GM12873 (cell line): Measurements from ENCODE around the gene ZSWIM7.

Source experiments
- TF ChIP-seq, protein P1 (sequence below): IDR thresholded peaks from 2 replicates; pipeline ENCODE4 v1.5.1; 2012; ENCODE audit warnings: low read depth, mild to moderate bottlenecking, moderate library complexity, low read length, control low read depth; ENCODE audit not compliant: insufficient read depth; ENCODE audit errors: missing control alignments

Gene ZSWIM7

DNA sequence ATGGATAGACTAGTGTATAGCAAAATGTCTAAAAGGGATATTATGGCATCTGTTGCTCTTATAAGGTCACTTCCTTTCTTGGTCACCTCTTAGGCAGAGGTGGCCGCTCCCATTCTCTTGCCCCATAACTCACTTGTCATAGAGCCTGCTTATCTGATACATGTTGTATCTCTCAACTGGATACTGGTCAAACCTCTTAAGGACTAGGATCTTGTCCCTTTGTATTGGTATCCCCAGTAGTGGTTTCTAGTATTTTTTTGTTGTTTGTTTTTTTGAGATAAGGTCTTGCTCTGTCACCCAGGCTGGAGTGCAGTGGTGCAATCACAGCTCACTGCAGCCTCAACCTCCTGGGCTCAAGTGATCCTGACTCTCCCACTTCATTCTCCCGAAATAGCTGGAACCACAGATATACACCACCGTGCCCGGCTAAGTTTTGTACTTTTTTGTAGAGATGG is 27.0 kb downstream of the ZSWIM7 start:
- TF ChIP-seq, protein P1, sequence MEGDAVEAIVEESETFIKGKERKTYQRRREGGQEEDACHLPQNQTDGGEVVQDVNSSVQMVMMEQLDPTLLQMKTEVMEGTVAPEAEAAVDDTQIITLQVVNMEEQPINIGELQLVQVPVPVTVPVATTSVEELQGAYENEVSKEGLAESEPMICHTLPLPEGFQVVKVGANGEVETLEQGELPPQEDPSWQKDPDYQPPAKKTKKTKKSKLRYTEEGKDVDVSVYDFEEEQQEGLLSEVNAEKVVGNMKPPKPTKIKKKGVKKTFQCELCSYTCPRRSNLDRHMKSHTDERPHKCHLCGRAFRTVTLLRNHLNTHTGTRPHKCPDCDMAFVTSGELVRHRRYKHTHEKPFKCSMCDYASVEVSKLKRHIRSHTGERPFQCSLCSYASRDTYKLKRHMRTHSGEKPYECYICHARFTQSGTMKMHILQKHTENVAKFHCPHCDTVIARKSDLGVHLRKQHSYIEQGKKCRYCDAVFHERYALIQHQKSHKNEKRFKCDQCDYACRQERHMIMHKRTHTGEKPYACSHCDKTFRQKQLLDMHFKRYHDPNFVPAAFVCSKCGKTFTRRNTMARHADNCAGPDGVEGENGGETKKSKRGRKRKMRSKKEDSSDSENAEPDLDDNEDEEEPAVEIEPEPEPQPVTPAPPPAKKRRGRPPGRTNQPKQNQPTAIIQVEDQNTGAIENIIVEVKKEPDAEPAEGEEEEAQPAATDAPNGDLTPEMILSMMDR, result no peak

DNA sequence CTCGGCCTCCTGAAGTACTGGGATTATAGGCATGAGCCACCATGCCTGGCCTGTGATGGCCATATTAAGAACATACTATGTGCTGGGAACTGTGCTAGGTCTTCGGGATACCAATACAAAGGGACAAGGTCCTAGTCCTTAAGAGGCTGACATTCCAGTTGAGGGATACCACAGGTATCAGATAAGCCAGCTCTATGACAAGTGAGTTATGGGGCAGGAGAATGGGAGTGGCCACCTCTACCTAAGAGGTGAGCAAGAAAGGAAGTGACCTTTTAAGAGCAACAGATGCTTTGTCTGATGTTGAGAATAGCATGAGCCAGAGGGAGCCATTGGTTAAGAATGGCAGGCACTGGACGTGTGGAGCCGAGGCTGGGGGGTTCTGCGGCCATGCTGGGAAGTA is 27.6 kb downstream of the ZSWIM7 start:
- TF ChIP-seq, protein P1, result no peak

DNA sequence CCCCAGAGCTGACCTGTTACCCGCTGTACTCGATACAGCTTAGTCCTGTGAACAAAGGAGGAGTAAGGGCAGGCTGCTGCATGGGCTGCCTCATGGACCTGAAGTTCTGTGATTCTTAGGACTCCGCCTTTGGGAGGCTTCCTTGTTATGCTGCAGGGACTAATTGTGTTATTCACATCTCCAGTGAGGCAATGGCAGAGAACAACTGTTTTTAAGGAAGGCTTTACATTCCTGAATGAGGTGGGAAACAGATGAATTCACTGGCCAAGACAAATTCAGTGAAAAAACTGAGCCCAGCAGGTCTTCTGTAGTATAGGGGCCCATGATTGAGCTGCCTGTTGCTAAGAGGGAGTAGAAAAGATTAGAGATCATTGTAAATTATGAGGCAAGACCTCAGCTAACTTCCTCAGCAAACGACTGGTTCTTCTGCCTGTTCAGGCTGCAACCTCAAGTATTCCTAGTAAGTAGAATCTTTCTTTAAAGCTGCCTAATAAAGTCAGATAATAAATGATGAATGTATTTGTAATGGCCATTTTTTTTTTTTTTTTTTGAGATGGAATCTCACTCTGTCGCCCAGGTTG is 28.3 kb downstream of the ZSWIM7 start:
- TF ChIP-seq, protein P1, result no peak

DNA sequence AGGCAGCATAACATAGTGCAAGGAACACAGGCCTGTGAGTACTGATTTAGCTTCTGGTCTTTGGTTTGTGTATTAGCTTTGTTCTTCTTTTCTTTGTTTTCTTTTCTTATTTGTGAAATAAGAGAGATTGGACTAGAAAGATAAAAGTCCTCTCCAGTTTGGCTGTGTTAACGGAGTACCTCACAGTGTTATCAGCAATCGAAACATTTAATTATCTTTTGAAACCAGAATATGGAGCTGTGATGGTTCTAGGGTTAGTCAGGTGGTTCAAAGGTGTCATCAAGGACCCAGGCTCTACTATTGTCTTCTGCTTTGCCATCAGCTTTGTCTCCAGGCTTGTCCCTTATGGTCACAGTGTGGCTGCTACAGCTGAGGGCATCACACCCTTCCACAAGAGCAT is 29.0 kb downstream of the ZSWIM7 start:
- TF ChIP-seq, protein P1, result no peak

DNA sequence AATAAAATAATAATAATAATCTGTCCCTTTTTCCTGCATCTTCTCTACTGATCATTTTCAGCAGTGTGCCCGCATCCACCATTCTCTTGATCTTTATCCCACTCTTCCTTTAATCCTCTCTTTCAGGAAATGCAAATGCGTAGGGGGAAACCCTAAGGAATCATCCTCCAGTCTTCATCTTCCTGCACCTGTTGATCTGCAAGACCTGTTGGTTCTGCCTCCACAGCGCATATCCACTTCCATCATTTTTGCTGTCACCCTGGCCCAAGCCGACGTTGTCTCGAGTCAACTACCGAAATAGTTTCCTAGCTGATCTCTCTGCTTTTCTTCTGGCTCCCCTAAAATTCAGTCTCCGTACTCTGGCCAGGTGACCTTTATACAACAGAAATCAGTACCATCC is 30.0 kb downstream of the ZSWIM7 start:
- TF ChIP-seq, protein P1, result no peak

DNA sequence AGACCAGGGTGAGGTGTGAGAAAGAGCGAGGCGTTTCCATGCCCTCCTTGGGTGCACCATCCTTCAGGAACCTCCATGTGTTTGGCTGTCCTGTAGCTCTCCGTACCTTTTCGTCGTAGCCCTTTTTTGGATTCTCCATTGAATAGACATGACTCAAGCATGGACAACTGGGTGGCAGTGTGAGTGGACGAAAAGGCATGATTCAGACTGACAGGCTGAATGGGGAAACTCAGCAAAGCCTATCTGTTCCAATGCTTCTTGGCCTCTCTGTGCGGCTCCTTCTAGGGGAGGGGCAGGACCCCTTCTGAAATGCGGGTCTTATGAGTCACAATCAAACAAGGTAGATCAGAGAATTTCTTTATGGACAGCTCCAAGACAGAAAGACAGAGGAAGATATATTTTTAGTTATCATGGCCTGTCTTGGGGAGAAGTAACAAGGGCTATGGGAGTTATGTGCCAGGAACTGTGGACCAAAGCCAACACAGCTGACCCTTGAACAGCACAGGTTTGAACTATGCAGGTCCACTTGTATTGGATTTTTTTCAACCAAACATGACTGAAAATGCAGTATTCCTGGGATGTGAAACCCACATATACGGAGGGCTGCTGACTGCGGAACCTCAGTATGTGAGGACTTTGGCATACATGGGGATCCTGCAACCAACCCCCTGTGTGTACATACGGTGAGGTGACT is 31.7 kb downstream of the ZSWIM7 start:
- TF ChIP-seq, protein P1, result no peak

DNA sequence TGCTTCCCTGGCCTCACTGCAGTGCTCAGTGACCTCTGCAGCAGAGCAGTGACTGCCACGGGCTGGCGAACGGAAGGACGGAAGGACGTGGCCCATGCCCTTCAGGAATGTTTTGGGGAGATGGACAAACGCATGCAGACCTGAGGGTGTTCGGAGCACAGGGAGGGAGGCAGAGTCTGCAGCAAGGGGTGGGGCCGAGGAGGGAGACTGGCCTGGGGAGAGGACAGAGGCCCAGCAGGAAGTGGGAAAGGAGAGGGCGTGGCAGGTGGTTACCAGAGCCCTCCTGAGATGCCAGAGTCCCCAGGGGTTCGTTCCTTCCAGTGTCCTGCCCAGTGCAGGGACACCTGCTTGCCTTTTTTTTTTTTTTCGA is 32.6 kb downstream of the ZSWIM7 start:
- TF ChIP-seq, protein P1, result no peak
